ENCODE measurements around the gene SETBP1. TPM values are rescaled to one million over a fixed set of nuclear protein-coding genes. Genes with fewer than 3 reads are reported as not detected.

The SETBP1 gene
- total RNA-seq, 1 donor from 2014 or later, result 12.4 TPM

DNA sequence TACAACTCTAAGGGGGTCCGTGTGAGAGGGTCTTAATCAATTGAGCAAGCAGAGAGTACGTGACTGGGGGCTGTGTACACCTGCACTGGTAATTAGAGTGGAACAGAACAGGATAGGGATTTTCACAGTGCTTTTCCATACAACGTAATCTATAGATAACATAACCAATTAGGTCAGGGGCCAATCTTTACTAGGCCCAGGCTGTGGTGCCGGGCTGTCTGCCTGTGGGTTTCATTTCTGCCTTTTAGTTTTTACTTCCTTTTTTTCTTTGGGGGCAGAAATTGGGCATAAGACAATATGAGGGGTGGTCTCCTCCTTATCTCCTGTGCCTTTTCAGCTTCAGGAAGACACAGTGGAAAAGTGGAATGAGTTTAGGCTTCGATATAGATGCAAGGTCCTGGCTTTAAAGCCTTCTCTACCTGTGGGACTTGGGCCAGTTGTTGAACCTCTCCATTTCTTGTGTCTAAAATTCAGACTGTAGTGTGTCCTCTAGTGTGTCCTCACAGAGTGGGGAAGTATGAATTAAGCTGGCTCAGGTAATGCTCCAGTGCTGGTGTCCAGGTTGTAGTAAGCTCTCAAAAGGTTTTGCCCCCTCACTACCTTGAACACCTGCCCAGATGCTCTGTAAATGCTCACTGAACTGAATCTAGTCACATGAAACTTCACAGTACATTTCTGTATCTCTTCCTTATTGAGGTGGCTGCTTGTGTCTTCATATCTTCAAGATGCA lies 422.8 kb downstream of the SETBP1 start:
- Histone ChIP-seq H4K20me1 (ENCODE audit: insufficient read depth, low read length) (no peaks in the 10 kb centered on the region), H3K9me3 (ENCODE audit: insufficient read depth, low read depth, low read length) (no peaks in the 10 kb centered on the region), H3K36me3 (ENCODE audit: insufficient read depth, low read length) (no peaks in the 10 kb centered on the region), H2AFZ (ENCODE audit: low read depth, low read length) (no peak overlapping the region), H3K27ac (ENCODE audit: low read depth, low read length) (no peak overlapping the region), H3K27me3 (ENCODE audit: insufficient read depth, low read length) (no peaks in the 10 kb centered on the region), H3K79me2 (ENCODE audit: insufficient read depth, low read length) (no peaks in the 10 kb centered on the region), H3K9ac (ENCODE audit: low read length) (no peak overlapping the region), H3K4me1 (ENCODE audit: insufficient read depth, low read length) (peaks cover 10% of the 10 kb centered on the region), H3K4me2 (ENCODE audit: low read length) (no peak overlapping the region), H3K4me3 (ENCODE audit: insufficient read depth, low read depth, low read length) (no peak overlapping the region)
- DNase-seq (ENCODE audit: low read depth) (no peak), FAIRE-seq (no peak)
- no peak overlapping the region for H3K27ac Mint-ChIP-seq (ENCODE audit: unreplicated experiment)
- TF ChIP-seq, protein P1, sequence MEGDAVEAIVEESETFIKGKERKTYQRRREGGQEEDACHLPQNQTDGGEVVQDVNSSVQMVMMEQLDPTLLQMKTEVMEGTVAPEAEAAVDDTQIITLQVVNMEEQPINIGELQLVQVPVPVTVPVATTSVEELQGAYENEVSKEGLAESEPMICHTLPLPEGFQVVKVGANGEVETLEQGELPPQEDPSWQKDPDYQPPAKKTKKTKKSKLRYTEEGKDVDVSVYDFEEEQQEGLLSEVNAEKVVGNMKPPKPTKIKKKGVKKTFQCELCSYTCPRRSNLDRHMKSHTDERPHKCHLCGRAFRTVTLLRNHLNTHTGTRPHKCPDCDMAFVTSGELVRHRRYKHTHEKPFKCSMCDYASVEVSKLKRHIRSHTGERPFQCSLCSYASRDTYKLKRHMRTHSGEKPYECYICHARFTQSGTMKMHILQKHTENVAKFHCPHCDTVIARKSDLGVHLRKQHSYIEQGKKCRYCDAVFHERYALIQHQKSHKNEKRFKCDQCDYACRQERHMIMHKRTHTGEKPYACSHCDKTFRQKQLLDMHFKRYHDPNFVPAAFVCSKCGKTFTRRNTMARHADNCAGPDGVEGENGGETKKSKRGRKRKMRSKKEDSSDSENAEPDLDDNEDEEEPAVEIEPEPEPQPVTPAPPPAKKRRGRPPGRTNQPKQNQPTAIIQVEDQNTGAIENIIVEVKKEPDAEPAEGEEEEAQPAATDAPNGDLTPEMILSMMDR (IDR thresholded peaks at IDR 0.05; ENCODE audit: insufficient read depth, low read depth, low read length), result no peak
- TF ChIP-seq EZH2 (IDR thresholded peaks at IDR 0.05; ENCODE audit: insufficient read depth, low read length), result no peak
- H3K4me1 Mint-ChIP-seq (ENCODE audit: low read depth, unreplicated experiment), result no peaks in the 10 kb centered on the region
- no peak overlapping the region for H3K4me3 Mint-ChIP-seq (ENCODE audit: unreplicated experiment)
- H3K27me3 Mint-ChIP-seq (ENCODE audit: low read depth, unreplicated experiment), result peaks cover 16% of the 10 kb centered on the region
- no peaks in the 10 kb centered on the region for H3K36me3 Mint-ChIP-seq (ENCODE audit: low read depth, unreplicated experiment)
- H3K9me3 Mint-ChIP-seq (ENCODE audit: unreplicated experiment), result no peaks in the 10 kb centered on the region

DNA sequence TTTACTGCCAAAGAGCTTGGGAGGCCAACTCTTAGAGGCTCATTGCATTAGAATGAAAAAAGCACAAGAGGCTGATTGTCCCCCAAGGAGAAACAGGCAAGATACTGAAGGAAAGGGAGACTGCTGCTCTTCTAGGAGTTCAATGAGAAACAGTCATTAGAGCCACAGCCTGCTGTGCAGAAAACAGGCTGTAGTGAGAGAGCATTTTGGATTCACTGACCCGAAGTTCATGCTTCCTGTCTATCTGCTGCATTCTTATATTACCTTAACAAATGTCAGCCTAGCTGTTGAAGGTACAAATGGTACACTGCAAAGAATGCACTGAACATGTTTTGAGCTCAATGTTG lies 423.3 kb downstream of the SETBP1 start:
- H3K36me3 ChIP-seq (ENCODE audit: insufficient read depth, low read length), result no peaks in the 10 kb centered on the region
- DNase-seq (ENCODE audit: low read depth) (no peak), FAIRE-seq (no peak)
- peaks cover 16% of the 10 kb centered on the region for H3K27me3 Mint-ChIP-seq (ENCODE audit: low read depth, unreplicated experiment)
- no peaks in the 10 kb centered on the region for H4K20me1 ChIP-seq (ENCODE audit: insufficient read depth, low read length)
- no peak overlapping the region for H3K4me3 ChIP-seq (ENCODE audit: insufficient read depth, low read depth, low read length)
- H3K36me3 Mint-ChIP-seq (ENCODE audit: low read depth, unreplicated experiment), result no peaks in the 10 kb centered on the region
- no peak overlapping the region for H3K27ac ChIP-seq (ENCODE audit: low read depth, low read length)
- H3K27me3 ChIP-seq (ENCODE audit: insufficient read depth, low read length), result no peaks in the 10 kb centered on the region
- H2AFZ ChIP-seq (ENCODE audit: low read depth, low read length), result no peak overlapping the region
- H3K4me1 ChIP-seq (ENCODE audit: insufficient read depth, low read length), result peaks cover 10% of the 10 kb centered on the region
- no peaks in the 10 kb centered on the region for H3K9me3 ChIP-seq (ENCODE audit: insufficient read depth, low read depth, low read length)
- no peak overlapping the region for H3K27ac Mint-ChIP-seq (ENCODE audit: unreplicated experiment)
- no peaks in the 10 kb centered on the region for H3K9me3 Mint-ChIP-seq (ENCODE audit: unreplicated experiment)
- H3K79me2 ChIP-seq (ENCODE audit: insufficient read depth, low read length), result no peaks in the 10 kb centered on the region
- H3K4me3 Mint-ChIP-seq (ENCODE audit: unreplicated experiment), result no peak overlapping the region
- H3K9ac ChIP-seq (ENCODE audit: low read length), result no peak overlapping the region
- H3K4me1 Mint-ChIP-seq (ENCODE audit: low read depth, unreplicated experiment), result no peaks in the 10 kb centered on the region
- H3K4me2 ChIP-seq (ENCODE audit: low read length), result no peak overlapping the region
- TF ChIP-seq, protein P1 (IDR thresholded peaks at IDR 0.05; ENCODE audit: insufficient read depth, low read depth, low read length), result no peak
- TF ChIP-seq EZH2 (IDR thresholded peaks at IDR 0.05; ENCODE audit: insufficient read depth, low read length), result no peak

DNA sequence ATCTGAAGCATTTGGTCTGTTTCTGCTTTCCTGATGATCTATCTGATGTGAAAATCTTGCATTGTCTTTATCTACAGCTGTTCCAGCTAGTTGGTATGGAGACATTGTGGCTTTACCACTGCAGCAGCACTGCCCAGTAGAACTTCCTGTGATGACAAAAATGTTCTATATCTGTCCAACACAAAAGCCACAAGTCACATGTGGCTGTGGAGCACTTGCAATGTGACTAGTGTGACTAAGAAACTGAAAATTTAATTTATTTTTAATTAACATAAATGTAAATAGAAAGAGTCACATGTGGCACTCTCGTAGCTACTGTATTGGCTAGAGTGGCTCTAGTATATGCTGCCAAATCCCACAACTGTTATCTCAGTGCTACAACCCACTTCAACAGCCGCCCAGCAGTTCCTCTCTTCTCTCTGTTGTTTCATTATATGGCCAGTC lies 425.7 kb downstream of the SETBP1 start:
- peak; percentile 76 for DNase-seq (ENCODE audit: low read depth)
- no peaks in the 10 kb centered on the region for H3K36me3 Mint-ChIP-seq (ENCODE audit: low read depth, unreplicated experiment)
- Histone ChIP-seq H3K36me3 (ENCODE audit: insufficient read depth, low read length) (no peaks in the 10 kb centered on the region), H3K9ac (ENCODE audit: low read length) (no peak overlapping the region), H3K4me3 (ENCODE audit: insufficient read depth, low read depth, low read length) (no peak overlapping the region), H3K4me1 (ENCODE audit: insufficient read depth, low read length) (peaks cover 10% of the 10 kb centered on the region), H3K79me2 (ENCODE audit: insufficient read depth, low read length) (no peaks in the 10 kb centered on the region), H3K4me2 (ENCODE audit: low read length) (no peak overlapping the region), H3K27me3 (ENCODE audit: insufficient read depth, low read length) (no peaks in the 10 kb centered on the region), H3K9me3 (ENCODE audit: insufficient read depth, low read depth, low read length) (no peaks in the 10 kb centered on the region), H4K20me1 (ENCODE audit: insufficient read depth, low read length) (no peaks in the 10 kb centered on the region), H2AFZ (ENCODE audit: low read depth, low read length) (no peak overlapping the region), H3K27ac (ENCODE audit: low read depth, low read length) (no peak overlapping the region)
- peaks cover 13% of the 10 kb centered on the region for H3K27me3 Mint-ChIP-seq (ENCODE audit: low read depth, unreplicated experiment)
- FAIRE-seq, result peak; percentile 59
- TF ChIP-seq, protein P1 (IDR thresholded peaks at IDR 0.05; ENCODE audit: insufficient read depth, low read depth, low read length), result no peak
- TF ChIP-seq EZH2 (IDR thresholded peaks at IDR 0.05; ENCODE audit: insufficient read depth, low read length), result no peak
- no peaks in the 10 kb centered on the region for H3K9me3 Mint-ChIP-seq (ENCODE audit: unreplicated experiment)
- no peak overlapping the region for H3K27ac Mint-ChIP-seq (ENCODE audit: unreplicated experiment)
- H3K4me1 Mint-ChIP-seq (ENCODE audit: low read depth, unreplicated experiment), result peaks cover 3% of the 10 kb centered on the region
- no peak overlapping the region for H3K4me3 Mint-ChIP-seq (ENCODE audit: unreplicated experiment)

Measured in astrocyte (in vitro differentiated cells and primary cell).